ENCODE measurements around the gene OTOP2.

Gene OTOP2

GRCh38 chr17:74959826-74960515, 35.9 kb downstream of the OTOP2 start:
- Histone ChIP-seq H3F3A (ENCODE audit: low read depth) (no peaks in the 10 kb centered on the region), H3K9me2 (replicated peaks; ENCODE audit: low read depth, low read length) (no peaks in the 10 kb centered on the region), H3K9me3 (ENCODE audit: insufficient read depth, low read depth, low read length) (no peaks in the 10 kb centered on the region), H3K79me2 (ENCODE audit: insufficient read depth, low read length) (no peaks in the 10 kb centered on the region), H4K20me1 (ENCODE audit: insufficient read depth, low read length, poor library complexity, severe bottlenecking) (no peaks in the 10 kb centered on the region), H3K27me3 (ENCODE audit: insufficient read depth, low read length, poor library complexity, severe bottlenecking) (no peaks in the 10 kb centered on the region), H3K9ac (ENCODE audit: low read depth, low read length, poor library complexity, severe bottlenecking) (no peak overlapping the region), H3K4me3 (ENCODE audit: low read length, poor library complexity, severe bottlenecking) (no peak overlapping the region), H3K4me1 (ENCODE audit: insufficient read depth, low read length, poor library complexity, severe bottlenecking) (peaks cover 7% of the 10 kb centered on the region), H2AFZ (ENCODE audit: low read length) (peak overlapping the region; percentile 66), H3K36me3 (ENCODE audit: insufficient read depth, low read length) (no peaks in the 10 kb centered on the region), H3K4me2 (ENCODE audit: low read depth, low read length, poor library complexity, severe bottlenecking) (no peak overlapping the region)
- TF ChIP-seq CTCF (conservative IDR thresholded peaks at IDR 0.05; ENCODE audit: low read length) (no peak), EZH2phosphoT487 (IDR thresholded peaks at IDR 0.05; ENCODE audit: borderline replicate concordance) (no peak)

GRCh38 chr17:74960570-74961342, 36.7 kb downstream of the OTOP2 start:
- peak overlapping the region; percentile 46 for H3K4me3 ChIP-seq (ENCODE audit: low read length, poor library complexity, severe bottlenecking)
- no peaks in the 10 kb centered on the region for H4K20me1 ChIP-seq (ENCODE audit: insufficient read depth, low read length, poor library complexity, severe bottlenecking)
- no peaks in the 10 kb centered on the region for H3F3A ChIP-seq (ENCODE audit: low read depth)
- H3K4me1 ChIP-seq (ENCODE audit: insufficient read depth, low read length, poor library complexity, severe bottlenecking), result peaks cover 7% of the 10 kb centered on the region
- no peaks in the 10 kb centered on the region for H3K36me3 ChIP-seq (ENCODE audit: insufficient read depth, low read length)
- peak; percentile 71 for TF ChIP-seq CTCF (conservative IDR thresholded peaks at IDR 0.05; ENCODE audit: low read length)
- no peak for TF ChIP-seq EZH2phosphoT487 (IDR thresholded peaks at IDR 0.05; ENCODE audit: borderline replicate concordance)
- no peaks in the 10 kb centered on the region for H3K9me2 ChIP-seq (replicated peaks; ENCODE audit: low read depth, low read length)
- H3K9me3 ChIP-seq (ENCODE audit: insufficient read depth, low read depth, low read length), result no peaks in the 10 kb centered on the region
- peak overlapping the region; percentile 36 for H3K4me2 ChIP-seq (ENCODE audit: low read depth, low read length, poor library complexity, severe bottlenecking)
- peak overlapping the region; percentile 66 for H2AFZ ChIP-seq (ENCODE audit: low read length)
- no peaks in the 10 kb centered on the region for H3K27me3 ChIP-seq (ENCODE audit: insufficient read depth, low read length, poor library complexity, severe bottlenecking)
- H3K9ac ChIP-seq (ENCODE audit: low read depth, low read length, poor library complexity, severe bottlenecking), result no peak overlapping the region
- no peaks in the 10 kb centered on the region for H3K79me2 ChIP-seq (ENCODE audit: insufficient read depth, low read length)

GRCh38 chr17:74961657-74962350, 37.7 kb downstream of the OTOP2 start:
- Histone ChIP-seq H3K36me3 (ENCODE audit: insufficient read depth, low read length) (no peaks in the 10 kb centered on the region), H2AFZ (ENCODE audit: low read length) (no peak overlapping the region), H3K4me2 (ENCODE audit: low read depth, low read length, poor library complexity, severe bottlenecking) (no peak overlapping the region)

More at GRCh38 chr17:74961657-74962350, 37.7 kb downstream of the OTOP2 start:
- H3K9me2 ChIP-seq (replicated peaks; ENCODE audit: low read depth, low read length), result no peaks in the 10 kb centered on the region
- H3K4me3 ChIP-seq (ENCODE audit: low read length, poor library complexity, severe bottlenecking), result no peak overlapping the region
- no peak overlapping the region for H3K9ac ChIP-seq (ENCODE audit: low read depth, low read length, poor library complexity, severe bottlenecking)
- H3K9me3 ChIP-seq (ENCODE audit: insufficient read depth, low read depth, low read length), result no peaks in the 10 kb centered on the region
- H3K79me2 ChIP-seq (ENCODE audit: insufficient read depth, low read length), result no peaks in the 10 kb centered on the region
- peaks cover 7% of the 10 kb centered on the region for H3K4me1 ChIP-seq (ENCODE audit: insufficient read depth, low read length, poor library complexity, severe bottlenecking)
- H3K27me3 ChIP-seq (ENCODE audit: insufficient read depth, low read length, poor library complexity, severe bottlenecking), result no peaks in the 10 kb centered on the region
- no peaks in the 10 kb centered on the region for H4K20me1 ChIP-seq (ENCODE audit: insufficient read depth, low read length, poor library complexity, severe bottlenecking)
- no peaks in the 10 kb centered on the region for H3F3A ChIP-seq (ENCODE audit: low read depth)
- TF ChIP-seq CTCF (conservative IDR thresholded peaks at IDR 0.05; ENCODE audit: low read length), result peak; percentile 72
- TF ChIP-seq EZH2phosphoT487 (IDR thresholded peaks at IDR 0.05; ENCODE audit: borderline replicate concordance), result no peak

Data from Loucy (cell line).